Cardiac muscle cell (in vitro differentiated cells and primary cell): Measurements from ENCODE around the gene BNIP3. TPM values are rescaled to one million over a fixed set of nuclear protein-coding genes. Genes with fewer than 3 reads are reported as not detected.

Source experiments
- DNase-seq, 2 donors: peaks; one replicate each; pipeline versions ENCODE4 v3.0.0 to v3.0.0-alpha.2; 2010 to 2017; ENCODE audit warnings: low read depth in 1 of 2, low spot score in 1 of 2
- H3K27ac ChIP-seq: fragments of 200-600 bp; sonication (generic); 2 replicates; pipeline ENCODE4 v1.5.1; 2016
- H3K27me3 ChIP-seq: fragments of 200-600 bp; sonication (generic); 2 replicates; pipeline ENCODE4 v1.6.0; 2016; ENCODE audit warnings: control low read depth
- H3K36me3 ChIP-seq: fragments of 200-600 bp; sonication (generic); 2 replicates; pipeline ENCODE4 v1.5.1; 2016; ENCODE audit warnings: control low read depth
- H3K4me1 ChIP-seq: fragments of 200-600 bp; sonication (generic); 2 replicates; pipeline ENCODE4 v1.8.1; 2017; ENCODE audit warnings: low read depth, mild to moderate bottlenecking, mixed run types
- H3K4me3 ChIP-seq: fragments of 200-600 bp; sonication (generic); 2 replicates; pipeline ENCODE4 v1.5.1; 2016; ENCODE audit warnings: mild to moderate bottlenecking
- H3K9me3 ChIP-seq: fragments of 200-600 bp; sonication (generic); 2 replicates; pipeline ENCODE4 v1.5.1; 2017; ENCODE audit warnings: low read depth, mild to moderate bottlenecking, control low read depth
- polyA plus RNA-seq: library from polyadenylated mRNA; unstranded; fragments of >200 nt; fragmentation: Nextera tagmentation; extraction: Ambion mirVana; gene quantifications from 2 replicates; pipeline ENCODE4 v1.2.1, GENCODE V29; 2016
- total RNA-seq: library from RNA; depleted of rRNA; stranded (reverse); fragments of >200 nt; gene quantifications from 2 replicates; pipeline ENCODE4 v1.2.3, GENCODE V29; 2016
- TF ChIP-seq, protein P1 (sequence below): IDR thresholded peaks from 2 replicates; pipeline ENCODE4 v1.5.1; 2012; ENCODE audit warnings: low read depth, mild to moderate bottlenecking, low read length

Gene BNIP3
- total and polyA plus RNA-seq, 2 experiments from 2014 or later, result 686 to 1,301 TPM

- no peaks in the 10 kb centered on the region for H3K27me3 ChIP-seq
- TF ChIP-seq, protein P1, sequence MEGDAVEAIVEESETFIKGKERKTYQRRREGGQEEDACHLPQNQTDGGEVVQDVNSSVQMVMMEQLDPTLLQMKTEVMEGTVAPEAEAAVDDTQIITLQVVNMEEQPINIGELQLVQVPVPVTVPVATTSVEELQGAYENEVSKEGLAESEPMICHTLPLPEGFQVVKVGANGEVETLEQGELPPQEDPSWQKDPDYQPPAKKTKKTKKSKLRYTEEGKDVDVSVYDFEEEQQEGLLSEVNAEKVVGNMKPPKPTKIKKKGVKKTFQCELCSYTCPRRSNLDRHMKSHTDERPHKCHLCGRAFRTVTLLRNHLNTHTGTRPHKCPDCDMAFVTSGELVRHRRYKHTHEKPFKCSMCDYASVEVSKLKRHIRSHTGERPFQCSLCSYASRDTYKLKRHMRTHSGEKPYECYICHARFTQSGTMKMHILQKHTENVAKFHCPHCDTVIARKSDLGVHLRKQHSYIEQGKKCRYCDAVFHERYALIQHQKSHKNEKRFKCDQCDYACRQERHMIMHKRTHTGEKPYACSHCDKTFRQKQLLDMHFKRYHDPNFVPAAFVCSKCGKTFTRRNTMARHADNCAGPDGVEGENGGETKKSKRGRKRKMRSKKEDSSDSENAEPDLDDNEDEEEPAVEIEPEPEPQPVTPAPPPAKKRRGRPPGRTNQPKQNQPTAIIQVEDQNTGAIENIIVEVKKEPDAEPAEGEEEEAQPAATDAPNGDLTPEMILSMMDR, result no peak
Observed at GRCh38 chr10:131971591-131971990, 10.1 kb downstream of the BNIP3 start.

DNA sequence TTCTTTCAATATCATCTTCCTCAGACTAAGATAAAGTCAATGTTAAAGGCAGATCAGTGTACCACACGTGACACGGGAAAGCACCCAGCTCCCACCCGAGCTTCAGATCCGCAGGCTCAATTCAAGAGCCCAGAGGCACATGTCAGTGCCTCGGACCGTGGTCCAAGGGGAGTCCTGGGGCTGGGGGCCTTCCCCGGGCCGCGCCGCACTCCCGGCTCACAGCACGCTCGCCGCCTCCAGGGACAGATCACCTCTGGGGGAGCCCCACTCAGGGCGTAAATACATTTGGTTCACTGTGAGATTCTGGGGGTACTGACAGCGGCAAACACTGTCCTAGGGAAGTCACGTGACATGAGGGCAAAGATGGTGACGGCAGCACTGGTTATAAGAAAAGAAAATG lies 10.8 kb downstream of the BNIP3 start:
- peak overlapping the region; percentile 60 for H3K27ac ChIP-seq
- no peak overlapping the region for H3K4me3 ChIP-seq
- H3K9me3 ChIP-seq, result no peaks in the 10 kb centered on the region
- TF ChIP-seq, protein P1, result no peak
- H3K36me3 ChIP-seq, result peaks cover 70% of the 10 kb centered on the region
- no peak for DNase-seq
- H3K4me1 ChIP-seq, result peaks cover 22% of the 10 kb centered on the region
- no peaks in the 10 kb centered on the region for H3K27me3 ChIP-seq

More at GRCh38 chr10:131971591-131971990, 10.1 kb downstream of the BNIP3 start:
- Histone ChIP-seq H3K27ac (peak overlapping the region; percentile 60), H3K4me3 (no peak overlapping the region), H3K9me3 (no peaks in the 10 kb centered on the region), H3K4me1 (peaks cover 28% of the 10 kb centered on the region), H3K36me3 (peaks cover 69% of the 10 kb centered on the region)
- DNase-seq, result no peak

DNA sequence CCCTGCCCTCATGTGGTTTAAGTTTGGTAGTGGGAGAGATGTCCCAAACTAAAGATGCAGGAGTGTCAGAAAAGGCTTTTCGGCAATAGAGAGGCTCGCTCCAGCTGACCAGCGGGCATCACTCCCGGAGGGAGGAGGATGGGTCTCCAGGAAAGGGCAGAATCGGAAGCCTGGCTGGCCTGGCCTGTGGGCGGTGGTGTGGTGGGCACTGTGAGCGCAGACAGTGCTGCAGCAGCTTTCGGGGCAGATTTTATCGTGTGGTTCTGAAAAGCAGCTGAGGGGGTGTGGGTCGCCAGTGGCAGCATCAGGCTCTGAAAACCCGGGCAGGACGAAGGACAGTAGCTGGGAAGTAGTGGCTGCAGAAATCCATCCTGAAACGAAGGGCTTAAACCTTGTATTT lies 12.8 kb downstream of the BNIP3 start:
- TF ChIP-seq, protein P1, result no peak
- no peaks in the 10 kb centered on the region for H3K9me3 ChIP-seq
- peaks cover 69% of the 10 kb centered on the region for H3K36me3 ChIP-seq
- DNase-seq, result no peak
- H3K27ac ChIP-seq, result peak overlapping the region; percentile 30
- H3K27me3 ChIP-seq, result no peaks in the 10 kb centered on the region
- peaks cover 2% of the 10 kb centered on the region for H3K4me1 ChIP-seq
- no peak overlapping the region for H3K4me3 ChIP-seq

- no peaks in the 10 kb centered on the region for H3K9me3 ChIP-seq
- peak overlapping the region; percentile 14 for H3K27ac ChIP-seq
- TF ChIP-seq, protein P1, result no peak
- DNase-seq, result no peak
- no peak overlapping the region for H3K4me3 ChIP-seq
- H3K36me3 ChIP-seq, result peaks cover 30% of the 10 kb centered on the region
- H3K4me1 ChIP-seq, result no peaks in the 10 kb centered on the region
- H3K27me3 ChIP-seq, result no peaks in the 10 kb centered on the region
Observed at GRCh38 chr10:131964298-131964697, 17.4 kb downstream of the BNIP3 start.

- Histone ChIP-seq H3K9me3 (no peaks in the 10 kb centered on the region), H3K36me3 (peaks cover 25% of the 10 kb centered on the region), H3K4me1 (no peaks in the 10 kb centered on the region), H3K4me3 (no peak overlapping the region), H3K27ac (peak overlapping the region; percentile 14), H3K27me3 (no peaks in the 10 kb centered on the region)
- TF ChIP-seq, protein P1, result no peak
- DNase-seq, result no peak
Observed at GRCh38 chr10:131963811-131964210, 17.9 kb downstream of the BNIP3 start.

DNA sequence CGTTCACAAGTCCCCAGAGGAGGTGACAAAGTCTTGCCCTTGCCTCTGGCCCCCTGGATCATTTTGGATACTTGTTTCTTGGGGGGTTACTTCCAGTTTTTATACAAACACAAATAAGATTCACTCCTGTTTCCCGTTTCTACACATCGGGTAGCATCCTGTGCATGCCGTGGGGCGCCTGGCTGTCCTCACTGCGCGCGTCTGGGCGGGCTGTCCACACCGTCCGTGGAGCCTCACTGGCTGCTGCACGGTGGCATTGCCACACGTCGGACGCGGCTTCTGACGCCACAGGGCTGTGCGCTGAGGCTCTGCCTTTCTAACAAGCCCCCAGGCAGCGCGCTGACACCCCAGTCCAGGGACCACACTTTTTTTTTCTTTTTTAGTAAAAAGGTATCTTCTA lies 18.4 kb downstream of the BNIP3 start:
- Histone ChIP-seq H3K9me3 (no peaks in the 10 kb centered on the region), H3K27ac (peak overlapping the region; percentile 23), H3K36me3 (peaks cover 20% of the 10 kb centered on the region), H3K27me3 (no peaks in the 10 kb centered on the region), H3K4me3 (no peak overlapping the region), H3K4me1 (no peaks in the 10 kb centered on the region)
- DNase-seq, result no peak
- TF ChIP-seq, protein P1, result no peak
